Measurements from ENCODE around the gene MIER2. TPM values are rescaled to one million over a fixed set of nuclear protein-coding genes. Genes with fewer than 3 reads are reported as not detected.

Gene MIER2
- total and polyA plus RNA-seq, 10 of the 15 experiments (the other 5 are each of a cell fraction or from before 2014, with no cell fraction given) = 0.48 to 23.6 (median 12.1) TPM

GRCh38 chr19:389935-390289 is 45.3 kb upstream of the MIER2 start:
- ChIA-PET RAD21 (ENCODE audit: unreplicated experiment) (no interaction called here), CTCF (no interaction called here), POLR2A (no interaction called here), SMC1A (ENCODE audit: uncharacterized antibody, unreplicated experiment) (no interaction called here)
- no peak for DNase-seq (ENCODE audit: low read depth, low spot score)
- Histone ChIP-seq H3K4me1 (ENCODE audit: control insufficient read depth, insufficient read depth, low read length) (no peaks in the 10 kb centered on the region), H3K4me2 (ENCODE audit: control insufficient read depth, insufficient read depth) (no peak overlapping the region), H3K79me2 (ENCODE audit: control insufficient read depth, insufficient read depth, low read length) (no peaks in the 10 kb centered on the region), H3K4me3 (no peak overlapping the region), H3K9ac (ENCODE audit: control insufficient read depth, insufficient read depth, low read length) (no peak overlapping the region), H3K36me3 (ENCODE audit: control insufficient read depth in 2 of 2, insufficient read depth in 2 of 2, low read length in 1 of 2) (no peaks in the 10 kb centered on the region), H4K20me1 (ENCODE audit: control insufficient read depth, insufficient read depth) (no peaks in the 10 kb centered on the region), H3K27ac (ENCODE audit: control insufficient read depth, insufficient read depth) (no peak overlapping the region), H3K27me3 (replicated peaks in 1 of 2; ENCODE audit: control insufficient read depth in 2 of 2, insufficient read depth in 2 of 2, low read length in 1 of 2) (no peaks in the 10 kb centered on the region), H3K9me3 (replicated peaks; ENCODE audit: control insufficient read depth, insufficient read depth, low read length) (no peaks in the 10 kb centered on the region; the same call in 2 of the 3 replicates), H2AFZ (ENCODE audit: control insufficient read depth, low read depth, low read length) (no peak overlapping the region)
- TF ChIP-seq POLR2AphosphoS2 (IDR thresholded peaks at IDR 0.05; ENCODE audit: low read depth, low read length) (no peak), IKZF2 (IDR thresholded peaks at IDR 0.05) (no peak), BACH1 (IDR thresholded peaks at IDR 0.05; ENCODE audit: borderline replicate concordance) (no peak), SKIL (IDR thresholded peaks at IDR 0.05; ENCODE audit: low read depth, poor library complexity, severe bottlenecking) (no peak), ELK1 (IDR thresholded peaks at IDR 0.05; ENCODE audit: low read depth, low read length) (no peak), ZSCAN29 (IDR thresholded peaks at IDR 0.05) (no peak), STAT1 (conservative IDR thresholded peaks at IDR 0.05) (no peak), CREB1 (IDR thresholded peaks at IDR 0.05; ENCODE audit: low read depth) (no peak), SREBF1 (IDR thresholded peaks at IDR 0.05; ENCODE audit: low read length) (no peak), EED (IDR thresholded peaks at IDR 0.05; ENCODE audit: low read depth) (no peak)
- 37% methylated on average over 12 of the region's 12 CpGs for WGBS (ENCODE audit: insufficient coverage, insufficient replicate concordance, low lambda C conversion rate, missing lambda C conversion rate)
- intact Hi-C loops (cut with micrococcal nuclease; ENCODE audit: unreplicated experiment) (no loop called here), in situ Hi-C loops (cut with MboI) (no loop called here)
- FAIRE-seq = no peak
- ATAC-seq = no peak
- no TSS peak for BruUV-seq (replicated peaks)

Data from GM12878 (cell line).